NCI-H2227 (cell line): Measurements from ENCODE around the gene ERI2.
A peak's percentile ranks its signal among the peaks of the same experiment; 100 is the strongest.

Source experiments
- DNase-seq: peaks from one replicate; lab custom pipeline; 2025; ENCODE audit not compliant: unreplicated experiment; lab: John Stamatoyannopoulos, UW

ERI2 gene

DNA sequence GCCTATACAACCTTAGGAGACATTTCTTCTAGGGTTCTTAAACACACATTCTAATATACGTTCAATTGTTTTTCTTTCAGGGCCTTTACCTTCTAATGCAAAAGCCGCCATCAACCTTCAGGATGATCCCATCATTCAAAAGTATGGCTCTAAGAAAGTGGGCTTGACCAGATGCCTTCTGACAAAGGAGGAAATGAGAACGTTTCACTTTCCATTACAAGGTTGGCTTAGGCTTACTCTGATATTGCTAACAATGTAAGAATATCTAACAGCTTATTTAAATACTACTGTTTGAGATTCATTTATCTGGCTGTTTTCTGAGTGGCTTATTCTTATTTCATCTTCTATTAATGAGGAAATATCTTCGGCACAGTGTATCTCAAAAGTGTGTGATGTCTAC, 15.4 kb upstream of the ERI2 start:
- DNase-seq = no peak

DNA sequence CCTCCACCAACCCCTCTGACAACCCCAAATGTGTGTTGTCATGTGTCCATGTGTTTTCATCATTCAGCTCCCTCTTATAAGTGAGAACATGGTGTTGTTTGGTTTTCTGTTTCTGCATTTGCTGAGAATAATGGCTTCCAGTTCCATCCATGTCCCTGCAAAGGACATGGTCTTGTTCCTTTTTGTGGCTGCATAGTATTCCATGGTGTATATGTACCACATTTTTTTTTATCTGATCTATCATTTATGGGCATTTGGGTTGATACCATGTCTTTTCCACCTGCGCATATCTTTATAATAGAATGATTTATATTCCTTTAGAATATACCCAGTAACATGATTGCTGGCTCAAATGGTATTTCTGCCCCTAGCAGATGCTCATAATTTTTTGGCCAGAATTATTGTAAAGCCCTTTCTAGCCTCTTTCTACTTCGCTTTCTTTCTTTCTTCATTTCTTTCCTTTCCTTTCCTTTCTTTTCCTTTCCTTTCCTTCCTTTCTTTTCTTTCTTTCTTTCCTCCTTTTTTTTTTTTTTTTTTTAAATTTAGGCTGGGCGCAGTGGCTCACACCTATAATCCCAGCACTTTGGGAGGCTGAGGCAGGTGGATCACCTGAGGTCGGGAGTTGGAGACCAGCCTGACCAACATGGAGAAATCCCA, 12.8 kb upstream of the ERI2 start:
- DNase-seq = no peak

DNA sequence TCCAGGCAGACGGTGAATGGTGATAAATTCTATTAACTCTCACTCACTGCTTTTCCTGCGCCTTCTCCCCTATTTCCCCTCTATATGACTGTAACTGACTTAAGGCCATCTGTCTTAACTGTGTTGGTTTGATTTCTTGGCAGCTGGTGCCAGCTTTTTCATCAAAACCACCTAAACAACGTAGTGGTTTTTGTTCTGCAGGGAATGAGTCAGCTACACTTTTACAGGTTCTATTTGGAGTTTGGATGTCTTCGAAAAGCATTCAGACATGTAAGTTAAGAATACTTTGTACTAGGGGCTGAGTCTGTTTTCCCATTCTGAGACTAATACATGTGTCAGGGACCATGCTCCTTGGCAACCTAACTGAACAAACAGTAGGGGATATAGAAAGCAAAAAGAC, 8.5 kb upstream of the ERI2 start:
- no peak for DNase-seq

DNA sequence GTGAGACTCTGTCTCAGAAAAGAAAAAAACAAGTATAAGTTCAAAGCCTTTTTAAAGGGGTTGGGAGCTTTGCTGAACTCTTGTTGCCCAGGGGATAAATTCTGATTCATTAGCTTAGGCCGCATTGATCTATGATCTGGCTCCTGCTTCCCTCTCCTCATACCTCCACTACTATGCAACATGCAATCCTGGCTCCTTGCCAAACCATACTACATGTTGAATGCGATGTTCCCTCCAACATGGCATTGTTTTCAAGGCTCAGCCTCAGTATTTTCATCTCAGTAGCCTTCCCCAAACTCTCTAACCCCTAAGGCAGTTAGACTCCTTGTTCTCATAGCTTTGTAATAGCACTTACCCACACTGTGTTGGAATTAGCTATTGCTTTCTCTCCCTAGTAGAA, 6.2 kb upstream of the ERI2 start:
- DNase-seq = no peak

DNA sequence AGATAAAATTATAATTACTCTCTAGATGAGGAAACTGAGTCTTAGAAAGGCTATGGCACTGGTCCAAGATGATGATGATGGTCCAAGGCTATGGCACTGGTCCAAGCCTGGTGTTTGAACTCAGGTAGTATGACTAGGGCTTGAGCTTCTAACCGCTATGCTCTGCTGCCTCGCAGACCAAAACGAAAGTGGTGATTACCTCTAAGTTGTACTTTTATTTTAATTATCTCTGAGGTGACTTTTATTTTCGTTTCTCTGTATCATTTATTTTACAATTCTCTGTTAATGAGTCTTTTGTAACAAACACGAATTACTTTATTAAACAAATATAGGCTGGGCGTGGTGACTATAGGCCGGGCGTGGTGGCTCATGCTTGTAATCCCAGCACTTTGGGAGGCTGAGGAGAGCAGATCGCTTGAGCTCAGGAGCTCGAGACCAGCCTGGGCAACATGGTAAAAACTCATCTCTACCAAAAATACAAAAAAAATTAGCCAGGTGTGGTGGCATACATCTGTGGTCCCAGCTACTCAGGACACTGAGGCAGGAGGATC, 5.7 kb upstream of the ERI2 start:
- DNase-seq = no peak

DNA sequence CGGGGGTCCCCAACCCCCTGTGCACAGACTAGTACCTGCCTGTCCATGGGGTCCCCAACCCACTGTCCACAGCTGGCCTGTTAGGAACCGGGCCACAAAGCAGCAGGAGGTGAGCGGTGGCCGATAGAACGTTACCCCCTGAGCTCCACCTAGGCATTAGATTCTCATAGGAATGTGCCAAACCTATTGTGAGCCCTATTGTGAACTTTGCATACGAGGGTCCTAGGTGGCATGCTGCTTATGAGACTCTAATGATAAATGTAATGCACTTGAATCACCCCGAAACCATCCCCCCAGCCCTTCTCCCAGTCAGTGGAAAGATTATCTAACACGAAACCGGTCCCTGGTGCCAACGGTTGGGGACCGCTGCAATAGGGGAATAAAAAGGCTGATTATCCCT, 1.6 kb upstream of the ERI2 start:
- DNase-seq = no peak

DNA sequence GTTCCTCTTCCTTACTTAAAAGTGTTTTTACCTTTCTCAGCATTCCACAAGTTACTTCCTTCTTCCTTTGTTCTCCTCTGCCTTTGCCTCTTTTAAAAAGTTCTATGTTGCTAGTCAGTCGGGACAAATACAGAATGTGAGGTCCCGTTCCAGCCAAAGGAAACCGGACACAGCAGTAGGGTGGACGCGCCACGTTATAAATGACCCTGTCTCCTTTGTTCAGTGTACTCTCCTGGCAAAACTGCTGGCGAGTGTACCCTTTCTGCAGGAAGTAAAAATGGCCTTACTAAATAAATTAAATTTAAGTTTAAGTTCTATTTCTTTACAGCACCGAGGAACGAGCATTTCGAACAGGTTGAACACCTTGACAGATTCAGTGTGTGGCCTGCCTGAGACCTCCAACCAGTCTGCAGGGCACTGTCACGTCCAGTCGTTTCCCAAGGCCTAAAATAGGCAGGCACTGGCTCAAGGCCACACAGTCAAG, 546 bp downstream of the ERI2 start:
- peak; percentile 27 for DNase-seq

DNA sequence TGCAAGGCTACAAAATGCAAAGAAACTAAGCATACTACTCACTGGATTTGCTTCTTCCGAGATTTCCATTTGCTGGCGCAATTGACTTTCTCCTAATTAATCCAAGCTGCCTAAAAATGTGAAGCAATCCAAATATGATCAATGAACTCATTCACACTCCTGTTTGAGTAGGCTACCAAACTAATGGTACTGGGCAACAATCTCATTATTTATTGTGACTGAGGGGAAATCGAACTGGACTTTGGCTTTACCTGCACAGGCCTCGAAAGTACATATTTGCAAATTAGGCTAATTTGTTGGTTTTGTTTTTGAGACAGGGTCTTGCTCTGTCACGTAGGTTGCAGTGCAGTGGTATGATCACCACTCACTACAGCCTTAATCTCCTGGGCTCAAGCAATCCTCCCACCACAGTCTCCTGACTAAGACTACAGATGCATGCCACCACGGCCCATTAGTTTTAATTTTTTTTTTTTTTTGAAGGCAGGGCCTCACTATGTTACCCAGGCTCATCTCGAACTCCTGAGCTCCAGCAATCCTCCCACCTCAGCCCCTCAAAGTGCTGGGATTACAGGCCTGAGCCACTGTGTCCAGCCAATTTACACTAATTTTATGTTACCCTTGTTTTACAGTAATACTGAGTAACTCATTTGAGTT, 2.6 kb downstream of the ERI2 start:
- no peak for DNase-seq

DNA sequence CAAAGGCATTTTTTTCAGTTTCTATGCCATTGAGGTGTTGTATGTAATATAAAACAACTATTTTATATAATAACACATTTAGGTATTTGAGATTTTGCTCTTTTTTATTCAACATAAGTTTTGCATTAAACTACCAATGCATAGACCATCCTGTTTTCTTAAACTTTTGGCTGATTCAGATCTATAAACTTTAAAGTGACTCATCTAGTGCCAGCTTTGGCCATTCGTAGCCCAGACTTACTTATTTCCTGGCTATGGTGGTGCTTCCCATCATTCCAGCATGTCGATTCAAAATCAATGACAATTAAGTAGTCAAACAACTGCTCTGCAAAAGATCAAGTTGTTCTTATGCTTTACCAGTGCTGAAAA, 3.1 kb downstream of the ERI2 start:
- DNase-seq = no peak

DNA sequence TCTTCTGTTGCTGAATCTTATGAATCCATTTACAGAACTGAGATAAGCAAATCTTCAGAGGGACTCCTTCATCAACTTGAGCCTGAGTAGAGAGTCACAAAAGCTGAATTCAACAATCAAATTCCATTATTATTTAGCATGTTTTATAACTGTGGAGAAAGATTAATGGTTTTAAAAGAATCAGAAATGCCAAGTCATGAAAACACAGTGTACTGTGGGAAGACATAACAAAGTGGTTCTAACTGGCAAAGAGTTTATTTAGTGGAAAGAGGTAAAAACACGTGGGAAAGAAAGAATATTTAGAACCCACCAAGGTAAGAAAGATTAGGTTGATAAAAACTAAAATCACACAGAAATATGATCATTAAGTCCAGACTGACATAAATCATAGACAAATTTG, 5.0 kb downstream of the ERI2 start:
- DNase-seq = no peak

DNA sequence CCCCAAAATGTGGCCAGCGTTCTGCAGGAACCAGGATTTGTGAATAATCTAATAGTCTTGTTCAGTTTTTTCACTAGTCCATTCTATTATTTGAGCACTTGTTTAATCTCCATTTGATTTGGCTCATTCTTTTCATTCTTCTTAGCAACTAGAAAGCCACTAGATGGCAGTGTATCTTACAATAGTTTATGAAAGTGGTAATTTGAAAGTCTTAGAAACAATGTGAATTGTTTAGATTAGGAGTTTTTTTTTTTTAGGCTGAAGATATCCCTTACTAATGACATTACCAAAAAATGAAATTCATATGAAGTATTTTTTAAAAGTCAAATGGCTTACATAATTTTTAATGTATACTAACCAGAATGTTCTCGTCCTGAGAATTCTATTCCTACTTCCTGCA, 6.7 kb downstream of the ERI2 start:
- peak; percentile 12 for DNase-seq

DNA sequence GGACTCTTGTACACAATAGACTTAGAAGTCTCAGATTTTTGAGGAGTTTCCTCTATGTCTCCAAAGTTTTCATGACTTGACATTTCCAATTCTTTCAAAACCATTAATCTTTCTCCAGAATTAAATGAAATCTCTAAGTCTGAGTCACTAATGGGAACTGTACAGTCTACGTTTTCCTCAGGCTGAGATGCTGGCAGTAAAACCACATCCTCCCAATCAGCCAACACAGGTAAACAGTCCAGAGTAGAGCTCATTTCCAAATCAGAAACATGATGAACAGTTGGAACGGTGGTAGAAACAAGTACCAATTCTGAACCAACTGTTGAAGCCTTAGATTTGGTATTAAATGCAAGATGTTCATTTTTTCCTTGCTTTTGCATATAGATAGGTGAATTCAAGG, 7.9 kb downstream of the ERI2 start:
- DNase-seq = no peak

DNA sequence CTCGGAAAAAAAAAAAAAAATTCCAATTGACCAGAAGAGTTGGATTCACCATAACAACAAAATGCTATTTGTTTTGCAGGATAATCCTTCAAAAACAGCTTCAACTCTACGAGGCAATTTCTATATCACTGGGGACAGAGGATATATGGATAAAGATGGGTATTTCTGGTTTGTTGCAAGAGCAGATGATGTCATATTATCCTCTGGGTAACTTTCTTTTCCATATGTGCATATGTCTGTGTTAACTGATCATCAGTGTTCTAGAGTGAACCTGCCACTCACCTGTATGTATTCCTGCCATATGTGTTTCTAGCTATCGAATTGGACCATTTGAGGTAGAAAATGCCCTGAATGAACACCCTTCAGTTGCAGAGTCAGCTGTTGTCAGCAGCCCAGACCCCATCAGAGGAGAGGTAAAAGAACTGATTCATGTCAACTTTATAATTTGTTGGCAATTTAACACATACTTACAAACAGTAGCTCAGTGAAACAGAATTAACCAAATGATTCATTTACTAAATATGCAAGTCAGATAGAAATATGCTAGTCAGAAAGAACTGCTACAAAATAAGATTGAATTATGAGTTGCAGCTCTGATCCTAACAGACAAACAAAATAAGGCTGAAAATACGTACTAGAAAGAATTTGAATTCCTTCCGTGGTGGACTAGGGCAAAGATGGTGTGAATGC, 14.2 kb downstream of the ERI2 start:
- no peak for DNase-seq

DNA sequence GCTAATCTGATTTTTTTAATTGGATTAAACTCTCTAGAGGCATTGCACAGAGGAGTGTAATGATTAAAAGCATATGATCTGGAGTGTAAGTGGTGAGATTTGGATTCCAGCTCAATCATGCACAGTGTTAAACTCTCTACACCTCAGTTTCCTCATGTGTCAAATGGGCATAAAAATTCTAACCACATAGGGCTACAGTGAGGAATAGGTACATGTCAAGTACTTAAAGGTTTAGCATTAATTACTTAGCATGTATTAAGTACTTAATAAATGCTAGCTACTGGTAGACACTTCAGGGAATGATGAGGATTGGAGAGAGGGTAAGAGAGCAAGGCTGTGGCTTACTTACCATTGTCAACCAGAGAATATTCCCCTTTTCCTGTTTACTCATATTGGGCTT, 17.1 kb downstream of the ERI2 start:
- DNase-seq = no peak

DNA sequence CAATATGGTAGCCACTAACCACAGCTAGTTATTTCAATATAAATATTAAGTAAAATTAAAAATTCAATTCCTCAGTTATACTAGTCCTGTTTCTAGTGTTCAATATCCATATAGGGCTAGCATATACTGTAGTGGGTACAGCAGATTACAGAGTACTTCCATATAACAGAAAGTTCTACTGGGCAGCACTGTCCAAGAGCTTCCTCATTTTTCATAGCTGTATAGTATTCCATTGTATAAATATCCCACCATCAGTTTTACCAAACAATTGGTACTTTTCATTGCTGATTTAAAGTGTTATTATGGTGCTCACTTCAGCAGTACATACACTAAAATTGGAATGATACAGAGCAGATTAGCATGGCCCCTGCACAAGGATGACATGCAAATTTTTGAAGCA, 22.1 kb downstream of the ERI2 start:
- DNase-seq = no peak

DNA sequence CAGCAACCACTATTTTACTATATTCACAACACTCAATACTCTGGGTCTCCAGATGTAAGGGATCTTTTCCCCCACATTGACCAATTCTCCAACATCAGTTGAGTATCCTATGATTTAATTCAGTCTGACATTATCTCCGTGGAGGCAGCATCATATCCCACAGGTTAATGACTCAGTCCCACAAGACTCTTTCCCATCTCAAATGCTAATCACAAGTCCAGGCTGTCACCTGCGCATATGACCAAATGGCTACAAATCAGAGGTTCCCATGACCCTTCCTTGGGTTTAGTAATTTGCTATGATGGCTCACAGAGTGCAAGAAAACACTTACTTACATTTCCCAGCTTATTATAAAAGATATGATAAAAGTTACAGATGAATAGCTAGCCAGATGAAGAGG, 23.8 kb downstream of the ERI2 start:
- no peak for DNase-seq

DNA sequence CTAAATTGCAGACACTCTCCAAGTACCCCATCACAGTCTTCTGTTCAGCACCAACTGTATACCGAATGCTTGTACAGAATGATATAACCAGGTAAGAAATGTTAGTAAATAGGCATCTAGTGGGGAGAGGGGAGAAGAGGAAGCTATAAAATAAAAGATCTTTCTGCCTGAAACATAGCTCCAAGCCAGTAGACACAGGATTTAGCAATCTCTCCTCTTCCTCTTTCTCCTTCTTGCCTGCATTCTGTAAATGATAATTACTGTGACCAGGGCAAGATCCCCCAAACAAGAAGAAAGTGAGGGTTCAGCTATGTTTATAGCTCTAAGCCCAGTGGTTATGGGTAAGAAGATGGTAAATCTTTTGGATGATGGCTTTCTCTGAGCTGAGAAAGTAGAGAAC, 24.6 kb downstream of the ERI2 start:
- DNase-seq = no peak

DNA sequence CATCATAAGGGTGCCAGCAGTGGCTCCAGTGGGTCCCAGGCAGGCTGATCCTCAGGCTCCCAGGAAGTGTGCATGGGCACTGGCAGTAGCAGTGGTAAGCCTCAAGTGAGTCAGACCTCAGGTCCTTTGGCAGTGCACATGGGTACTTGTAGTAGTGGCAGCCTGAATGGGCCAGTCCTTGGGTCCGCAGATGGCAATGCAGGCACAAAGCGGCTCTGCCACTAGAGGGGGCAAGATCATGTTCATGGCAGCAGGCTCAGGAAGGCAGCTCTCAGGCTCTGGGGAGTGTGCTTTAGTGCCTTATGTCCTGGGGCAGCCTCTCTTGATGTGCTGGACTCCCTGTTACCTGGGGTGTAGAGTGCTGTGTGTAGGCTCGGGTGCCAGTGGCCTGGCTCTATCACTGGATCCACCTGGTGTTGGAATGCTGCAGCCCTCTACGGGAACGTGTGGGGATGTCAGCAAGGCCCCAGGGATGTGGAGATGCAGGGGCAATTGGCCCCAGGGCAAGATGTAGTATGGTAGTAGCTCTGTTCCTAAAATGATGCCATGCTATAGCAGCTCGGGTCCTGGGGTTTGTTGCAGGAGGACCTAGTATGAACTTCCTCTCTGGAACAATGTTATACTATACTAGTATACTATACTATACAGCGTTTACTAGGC, 31.4 kb downstream of the ERI2 start:
- DNase-seq = peak; percentile 69

DNA sequence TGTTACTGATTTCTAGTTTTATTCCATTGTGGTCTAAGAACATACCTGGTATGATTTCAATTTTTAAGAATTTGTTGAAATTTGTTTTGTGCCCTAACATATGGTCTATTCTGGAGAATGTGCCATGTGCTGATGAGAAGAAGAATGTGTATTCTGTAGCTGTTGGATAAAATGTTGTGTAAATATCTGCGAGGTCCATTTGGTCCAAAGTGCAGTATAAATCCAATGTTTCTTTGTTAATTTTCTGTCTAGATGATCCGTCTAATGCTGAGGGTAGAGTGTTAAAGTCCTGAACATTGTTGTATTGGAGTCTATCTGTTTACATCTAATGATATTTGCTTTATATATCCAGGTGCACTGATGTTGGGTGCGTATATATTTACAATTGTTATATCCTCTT, 32.6 kb downstream of the ERI2 start:
- no peak for DNase-seq

DNA sequence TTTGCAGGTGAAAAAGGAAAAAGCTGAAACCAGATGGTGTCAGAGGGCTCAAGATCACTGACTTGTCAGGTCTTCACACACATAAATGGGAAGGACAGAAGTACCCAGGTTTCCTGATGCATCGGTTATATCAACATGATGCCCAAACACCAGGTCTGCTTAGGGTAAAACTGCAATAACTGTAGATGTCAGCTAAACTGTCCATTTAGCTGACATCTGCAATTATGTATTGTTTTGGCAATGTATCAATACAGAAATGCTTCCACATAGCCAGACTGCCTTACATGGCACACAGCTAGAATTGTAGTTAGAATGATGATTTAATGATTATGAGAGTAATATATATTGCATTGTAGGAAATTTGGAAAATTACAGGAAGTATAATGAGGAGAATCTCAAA, 37.5 kb downstream of the ERI2 start:
- DNase-seq = no peak

DNA sequence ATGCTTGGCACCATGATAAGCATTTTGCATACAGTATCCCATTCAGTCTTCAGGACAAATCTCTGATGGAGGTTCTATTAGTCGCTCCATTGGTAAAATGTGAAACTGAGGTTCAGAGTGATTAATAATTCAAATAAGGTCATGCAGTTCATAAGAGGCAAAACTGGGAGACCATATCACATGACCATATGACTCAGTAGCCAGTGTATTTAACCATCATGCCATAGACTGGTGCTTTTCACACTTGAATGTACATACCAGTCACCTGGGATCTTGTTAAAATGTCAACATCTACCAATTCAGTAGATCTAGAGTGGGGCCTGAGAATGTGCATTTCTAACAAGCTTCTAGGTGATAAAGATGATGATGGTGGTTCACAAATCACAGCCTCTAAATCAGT, 38.2 kb downstream of the ERI2 start:
- no peak for DNase-seq

DNA sequence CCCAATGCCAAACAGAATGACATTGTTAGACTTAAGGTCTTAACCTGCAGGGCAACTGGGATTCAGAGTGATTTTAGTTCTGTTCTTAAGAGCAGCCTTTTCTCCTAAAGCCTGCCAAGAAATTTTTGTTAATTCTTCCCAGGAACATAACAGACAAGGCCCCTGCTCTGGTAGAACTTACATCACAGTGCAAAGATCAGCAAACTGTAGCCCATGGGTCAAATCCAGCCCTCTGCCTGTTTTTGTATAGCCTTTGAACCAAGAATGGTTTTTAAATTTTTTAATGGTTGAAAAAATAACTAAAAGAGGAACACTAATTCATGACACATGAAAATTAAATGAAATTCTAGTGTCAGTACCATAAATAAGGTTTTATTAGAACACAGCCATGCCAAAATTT, 38.7 kb downstream of the ERI2 start:
- no peak for DNase-seq
